Body of pancreas (tissue), 4 donors: Measurements from ENCODE around the gene MMP20. TPM values are rescaled to one million over a fixed set of nuclear protein-coding genes. Genes with fewer than 3 reads are reported as not detected.

ENCODE experiments used
- ATAC-seq: fragments of 150-250 bp; one replicate; pipeline ENCODE4 v1.9.1; 2016
- DNase-seq, 4 donors: peaks; one replicate each; pipeline ENCODE4 v3.0.0-alpha.2; 2019
- H3K27ac ChIP-seq, 4 donors: fragments of 200-600 bp; sonication (generic); 1 replicate in 3 of 4; 2 replicates in 1 of 4; pipeline versions ENCODE4 v1.5.1 to v1.6.1; 2016 to 2019; ENCODE audit warnings: mild to moderate bottlenecking in 1 of 4, mixed read lengths in 1 of 4, moderate library complexity in 1 of 4
- H3K27me3 ChIP-seq, 2 donors: fragments of 200-600 bp; sonication (generic); one replicate each; pipeline ENCODE4 v1.6.0; 2016; ENCODE audit warnings: mild to moderate bottlenecking in 1 of 2
- H3K36me3 ChIP-seq, 2 donors: fragments of 200-600 bp; sonication (generic); replicated peaks in 1 of 2; 2 replicates each; pipeline ENCODE4 v1.5.1; 2016; ENCODE audit warnings: low read depth in 2 of 2; ENCODE audit not compliant: insufficient read depth in 1 of 2
- H3K4me1 ChIP-seq: fragments of 200-600 bp; sonication (generic); one replicate; pipeline ENCODE4 v1.6.0; 2016
- H3K4me3 ChIP-seq, 2 donors: fragments of 200-600 bp; sonication (generic); 1 replicate in 1 of 2; 2 replicates in 1 of 2; pipeline ENCODE4 v1.5.1; 2016 to 2019
- H3K9me3 ChIP-seq, 3 donors: fragments of 200-600 bp; sonication (generic); 1 replicate in 2 of 3; 2 replicates in 1 of 3; pipeline ENCODE4 v1.5.1; 2016
- CTCF ChIP-seq, 7 experiments: fragments of 450-650 bp in 4 of 7; fragments of 200-600 bp in 3 of 7; sonication (generic) in 3 of 7; IDR thresholded peaks; one replicate each; pipeline ENCODE4 v1.5.1; 2016 to 2019; ENCODE audit warnings: antibody characterized with exemption in 7 of 7
- POLR2A ChIP-seq, 3 donors: fragments of 450-650 bp; IDR thresholded peaks; one replicate each; pipeline ENCODE4 v1.6.1; 2016; ENCODE audit warnings: antibody characterized with exemption in 3 of 3, mild to moderate bottlenecking in 2 of 3
- WGBS, 2 donors: methylation state at CpG; one replicate each; pipeline ENCODE4 v1.1.5; 2017; 5-methylcytosine and 5-hydroxymethylcytosine counted together
- intact Hi-C: fragments of 100-400 bp; cut with DNase I; formaldehyde crosslinking; loops from one replicate; pipeline ENCODE4 v1.15.1; 2023
- total RNA-seq, 2 donors: library from RNA; depleted of rRNA; stranded (reverse); fragments of >200 nt; gene quantifications; one replicate each; pipeline ENCODE4 v1.1.0, GENCODE V29; 2016

Gene MMP20
- total RNA-seq, 2 donors from 2014 or later: not detected

- no peaks in the 10 kb centered on the region for H3K27me3 ChIP-seq
- no peak overlapping the region for H3K4me3 ChIP-seq
- no peak overlapping the region for H3K27ac ChIP-seq
- DNase-seq: no peak
- ATAC-seq: no peak
- TF ChIP-seq CTCF (IDR thresholded peaks at IDR 0.05) (no peak), POLR2A (IDR thresholded peaks at IDR 0.05) (no peak)
- no peaks in the 10 kb centered on the region for H3K36me3 ChIP-seq
- intact Hi-C loops: no loop called here
- H3K9me3 ChIP-seq: no peaks in the 10 kb centered on the region
- WGBS, 2 donors: 93 to 97% methylated on average over 1 of the region's 1 CpG
- no peaks in the 10 kb centered on the region for H3K4me1 ChIP-seq
Measured at GRCh38 chr11:102592131-102592530, 33.0 kb downstream of the MMP20 start.

DNA sequence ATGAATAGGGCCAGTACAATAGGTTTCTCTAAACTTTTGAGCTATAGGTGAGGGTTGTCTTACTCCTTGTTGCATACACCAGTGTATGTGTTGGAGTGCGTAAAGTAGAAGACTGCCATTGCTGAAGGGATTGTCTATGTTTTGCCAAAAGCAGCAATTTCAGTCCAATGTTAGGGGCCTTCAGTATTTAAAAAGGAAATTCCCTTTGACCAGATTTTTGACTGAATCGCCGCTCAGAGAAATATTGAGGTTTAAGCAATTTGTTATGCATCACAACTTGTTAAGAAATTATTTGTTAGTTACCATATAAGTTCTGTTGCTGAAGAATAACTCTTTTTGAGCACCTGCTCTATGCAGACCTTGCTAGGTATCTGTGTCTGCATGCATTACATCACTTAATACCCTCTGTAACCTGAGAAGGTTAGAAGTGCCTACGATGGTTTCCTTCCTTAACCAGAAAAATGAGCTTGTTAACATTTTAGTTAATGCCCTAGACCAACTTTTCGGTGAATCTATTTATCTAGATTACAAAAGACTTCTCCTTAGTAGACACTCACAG, 33.9 kb downstream of the MMP20 start:
- Histone ChIP-seq H3K27me3 (no peaks in the 10 kb centered on the region), H3K36me3 (no peaks in the 10 kb centered on the region), H3K4me3 (no peak overlapping the region), H3K27ac (no peak overlapping the region), H3K4me1 (no peaks in the 10 kb centered on the region), H3K9me3 (no peaks in the 10 kb centered on the region)
- intact Hi-C loops: no loop called here
- TF ChIP-seq POLR2A (IDR thresholded peaks at IDR 0.05) (no peak), CTCF (IDR thresholded peaks at IDR 0.05) (no peak)
- 71 to 76% methylated on average over 5 of the region's 5 CpGs for WGBS, 2 donors
- DNase-seq (no peak), ATAC-seq (no peak)

- no peak overlapping the region for H3K27ac ChIP-seq
- 57 to 58% methylated on average over 6 of the region's 6 CpGs for WGBS, 2 donors
- no peak for DNase-seq
- H3K9me3 ChIP-seq: no peaks in the 10 kb centered on the region
- H3K4me1 ChIP-seq: no peaks in the 10 kb centered on the region
- intact Hi-C loops: no loop called here
- TF ChIP-seq POLR2A (IDR thresholded peaks at IDR 0.05): no peak
- TF ChIP-seq CTCF (IDR thresholded peaks at IDR 0.05): no peak
- no peak overlapping the region for H3K4me3 ChIP-seq
- H3K36me3 ChIP-seq: no peaks in the 10 kb centered on the region
- ATAC-seq: no peak
- no peaks in the 10 kb centered on the region for H3K27me3 ChIP-seq
Measured at GRCh38 chr11:102590276-102591049, 34.7 kb downstream of the MMP20 start.

DNA sequence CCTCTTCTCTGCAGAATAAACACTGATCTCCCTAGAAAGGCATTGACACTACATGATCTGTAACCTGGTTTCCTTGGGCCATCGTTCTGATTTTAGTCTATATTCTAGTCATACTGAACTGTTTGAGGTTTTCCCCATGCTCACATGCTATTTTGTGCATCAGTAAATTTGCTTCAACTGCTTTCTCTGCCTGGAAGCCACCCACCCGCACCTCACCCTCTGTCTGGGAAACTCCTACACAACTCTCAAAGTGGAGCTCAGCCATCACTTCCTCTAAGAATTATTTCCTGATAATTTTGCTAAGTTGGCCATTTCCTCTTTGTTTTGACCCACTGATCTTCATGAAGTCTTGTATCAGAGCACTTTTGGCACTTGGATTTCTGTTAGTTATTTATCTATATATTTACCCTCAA, 36.1 kb downstream of the MMP20 start:
- Histone ChIP-seq H3K4me1 (no peaks in the 10 kb centered on the region), H3K36me3 (no peaks in the 10 kb centered on the region), H3K27me3 (no peaks in the 10 kb centered on the region), H3K4me3 (no peak overlapping the region), H3K27ac (no peak overlapping the region), H3K9me3 (no peaks in the 10 kb centered on the region)
- DNase-seq (no peak), ATAC-seq (no peak)
- TF ChIP-seq CTCF (IDR thresholded peaks at IDR 0.05) (no peak), POLR2A (IDR thresholded peaks at IDR 0.05) (no peak)
- WGBS, 2 donors: 66 to 70% methylated on average over 2 of the region's 2 CpGs
- intact Hi-C loops: no loop called here

GRCh38 chr11:102587722-102588121, 37.4 kb downstream of the MMP20 start:
- DNase-seq (no peak), ATAC-seq (no peak)
- intact Hi-C loops: no loop called here
- Histone ChIP-seq H3K36me3 (no peaks in the 10 kb centered on the region), H3K27me3 (no peaks in the 10 kb centered on the region), H3K4me1 (no peaks in the 10 kb centered on the region), H3K4me3 (no peak overlapping the region), H3K27ac (no peak overlapping the region), H3K9me3 (no peaks in the 10 kb centered on the region)
- 70 to 83% methylated on average over 1 of the region's 1 CpG for WGBS, 2 donors
- no peak for TF ChIP-seq CTCF (IDR thresholded peaks at IDR 0.05)
- TF ChIP-seq POLR2A (IDR thresholded peaks at IDR 0.05): no peak
